ENCODE results near the gene CCDC57. TPM values are rescaled to one million over a fixed set of nuclear protein-coding genes. Genes with fewer than 3 reads are reported as not detected.

The CCDC57 gene
- total and polyA plus RNA-seq, 9 of the 15 experiments (the other 6 are each of a cell fraction or from before 2014, with no cell fraction given) = 0.83 to 36.2 (median 13.6) TPM

DNA sequence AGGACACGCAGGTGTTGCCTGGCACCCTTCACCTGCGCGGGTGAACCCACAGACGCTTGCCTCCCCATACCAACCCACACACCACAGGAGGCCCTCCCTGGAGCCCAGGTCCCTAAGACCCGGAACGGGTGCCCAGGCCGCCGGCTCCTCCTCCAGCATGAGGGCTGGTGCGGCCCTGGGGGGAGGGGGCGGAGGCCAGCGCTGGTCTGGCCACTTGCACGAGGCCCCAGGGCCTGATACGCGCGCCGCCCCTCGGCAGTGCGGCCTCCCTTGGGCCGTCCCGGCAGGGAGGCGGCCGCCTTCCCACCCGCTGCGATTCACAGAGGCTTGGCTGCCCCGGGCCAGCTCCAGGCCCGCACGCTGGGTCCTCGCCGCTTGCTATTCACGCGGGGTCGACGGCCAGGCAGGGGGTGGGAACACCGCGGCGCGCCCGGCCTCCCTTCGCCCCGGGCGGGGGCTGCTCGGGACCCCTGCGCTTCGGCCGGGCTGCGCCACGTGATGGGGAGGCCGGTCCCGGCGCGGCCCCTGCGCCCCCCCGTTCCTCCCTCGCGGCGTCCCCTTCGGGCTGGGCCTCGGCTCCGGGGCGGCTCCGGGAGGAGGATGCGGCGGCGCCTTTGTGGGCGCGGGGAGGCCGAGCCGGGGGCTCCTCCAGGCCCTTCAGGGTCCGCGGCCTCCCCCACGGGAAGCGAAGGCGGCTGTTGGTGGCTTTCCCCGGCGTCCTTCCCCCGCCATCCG is 115.3 kb downstream of the CCDC57 start (continued):
- TF ChIP-seq, protein P1, sequence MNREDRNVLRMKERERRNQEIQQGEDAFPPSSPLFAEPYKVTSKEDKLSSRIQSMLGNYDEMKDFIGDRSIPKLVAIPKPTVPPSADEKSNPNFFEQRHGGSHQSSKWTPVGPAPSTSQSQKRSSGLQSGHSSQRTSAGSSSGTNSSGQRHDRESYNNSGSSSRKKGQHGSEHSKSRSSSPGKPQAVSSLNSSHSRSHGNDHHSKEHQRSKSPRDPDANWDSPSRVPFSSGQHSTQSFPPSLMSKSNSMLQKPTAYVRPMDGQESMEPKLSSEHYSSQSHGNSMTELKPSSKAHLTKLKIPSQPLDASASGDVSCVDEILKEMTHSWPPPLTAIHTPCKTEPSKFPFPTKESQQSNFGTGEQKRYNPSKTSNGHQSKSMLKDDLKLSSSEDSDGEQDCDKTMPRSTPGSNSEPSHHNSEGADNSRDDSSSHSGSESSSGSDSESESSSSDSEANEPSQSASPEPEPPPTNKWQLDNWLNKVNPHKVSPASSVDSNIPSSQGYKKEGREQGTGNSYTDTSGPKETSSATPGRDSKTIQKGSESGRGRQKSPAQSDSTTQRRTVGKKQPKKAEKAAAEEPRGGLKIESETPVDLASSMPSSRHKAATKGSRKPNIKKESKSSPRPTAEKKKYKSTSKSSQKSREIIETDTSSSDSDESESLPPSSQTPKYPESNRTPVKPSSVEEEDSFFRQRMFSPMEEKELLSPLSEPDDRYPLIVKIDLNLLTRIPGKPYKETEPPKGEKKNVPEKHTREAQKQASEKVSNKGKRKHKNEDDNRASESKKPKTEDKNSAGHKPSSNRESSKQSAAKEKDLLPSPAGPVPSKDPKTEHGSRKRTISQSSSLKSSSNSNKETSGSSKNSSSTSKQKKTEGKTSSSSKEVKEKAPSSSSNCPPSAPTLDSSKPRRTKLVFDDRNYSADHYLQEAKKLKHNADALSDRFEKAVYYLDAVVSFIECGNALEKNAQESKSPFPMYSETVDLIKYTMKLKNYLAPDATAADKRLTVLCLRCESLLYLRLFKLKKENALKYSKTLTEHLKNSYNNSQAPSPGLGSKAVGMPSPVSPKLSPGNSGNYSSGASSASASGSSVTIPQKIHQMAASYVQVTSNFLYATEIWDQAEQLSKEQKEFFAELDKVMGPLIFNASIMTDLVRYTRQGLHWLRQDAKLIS (CRISPR knock-in tag; IDR thresholded peaks at IDR 0.05) = peak; percentile 64
- peak in 1 of 2 experiments; percentile 65; a peak in 1 of 4 replicates for TF ChIP-seq NONO (IDR thresholded peaks at IDR 0.05; ENCODE audit: low read depth in 2 of 2, low read length in 1 of 2)
- TF ChIP-seq, protein P2, sequence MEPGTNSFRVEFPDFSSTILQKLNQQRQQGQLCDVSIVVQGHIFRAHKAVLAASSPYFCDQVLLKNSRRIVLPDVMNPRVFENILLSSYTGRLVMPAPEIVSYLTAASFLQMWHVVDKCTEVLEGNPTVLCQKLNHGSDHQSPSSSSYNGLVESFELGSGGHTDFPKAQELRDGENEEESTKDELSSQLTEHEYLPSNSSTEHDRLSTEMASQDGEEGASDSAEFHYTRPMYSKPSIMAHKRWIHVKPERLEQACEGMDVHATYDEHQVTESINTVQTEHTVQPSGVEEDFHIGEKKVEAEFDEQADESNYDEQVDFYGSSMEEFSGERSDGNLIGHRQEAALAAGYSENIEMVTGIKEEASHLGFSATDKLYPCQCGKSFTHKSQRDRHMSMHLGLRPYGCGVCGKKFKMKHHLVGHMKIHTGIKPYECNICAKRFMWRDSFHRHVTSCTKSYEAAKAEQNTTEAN (CRISPR knock-in tag; IDR thresholded peaks at IDR 0.05) = no peak
- TF ChIP-seq NR2C2 (CRISPR knock-in tag; IDR thresholded peaks at IDR 0.05) = 0 out of 2 replicates have a peak, but pooled peaks have one; percentile 56
- no peak for TF ChIP-seq NR2C2 (tag; IDR thresholded peaks at IDR 0.05)
